A549 treated with AZD9567 at 1 μM for 4 hours (cell line): Measurements from ENCODE around the gene CHL1. TPM values are rescaled to one million over a fixed set of nuclear protein-coding genes. Genes with fewer than 3 reads are reported as not detected.

Source experiments
- total RNA-seq: library from RNA; stranded (reverse); fragments of 200-300 nt; extraction: Qiagen RNA extraction; gene quantifications from 5 replicates; pipeline ENCODE4 v1.2.3, GENCODE V29; 2022; ENCODE audit not compliant: insufficient read depth

Gene CHL1
- total RNA-seq: not detected in 5 replicates

GRCh38 chr3:196311-197148, at the start of gene CHL1:
CHL1 (plus strand) TSS chr3:196763; CDS start chr3:319777, 123,014 bp downstream.

